ENCODE results near the gene KIN.
"Not testable (repeated sequence)": the region's sequence is repeated elsewhere in the genome, so short reads cannot be mapped to it uniquely, and the experiment has no call there.

The KIN gene

DNA sequence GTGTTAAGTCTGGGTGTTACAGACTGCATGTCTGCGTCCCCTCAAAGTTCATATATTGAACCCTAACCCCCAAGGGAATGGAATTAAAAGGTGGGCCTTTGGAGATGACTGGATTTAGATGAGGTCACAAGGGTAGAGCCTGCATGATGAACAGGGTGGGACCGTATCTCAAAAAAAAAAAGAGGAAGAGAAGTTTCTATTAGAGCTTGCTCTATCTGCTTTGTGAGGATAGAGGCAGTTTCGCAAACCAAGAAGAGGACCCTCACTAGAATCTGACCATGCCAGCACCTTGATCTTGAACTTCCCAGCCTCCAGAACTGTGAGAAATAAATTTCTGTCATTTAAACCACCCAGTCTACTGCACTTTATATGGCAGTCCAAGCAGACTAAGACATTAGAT, 1.4 kb downstream of the KIN start:
- no peak overlapping the region; the same call in 1 of the 2 replicates for H3K4me3 ChIP-seq (ENCODE audit: low read depth, low read length)
- TF ChIP-seq, protein P1, sequence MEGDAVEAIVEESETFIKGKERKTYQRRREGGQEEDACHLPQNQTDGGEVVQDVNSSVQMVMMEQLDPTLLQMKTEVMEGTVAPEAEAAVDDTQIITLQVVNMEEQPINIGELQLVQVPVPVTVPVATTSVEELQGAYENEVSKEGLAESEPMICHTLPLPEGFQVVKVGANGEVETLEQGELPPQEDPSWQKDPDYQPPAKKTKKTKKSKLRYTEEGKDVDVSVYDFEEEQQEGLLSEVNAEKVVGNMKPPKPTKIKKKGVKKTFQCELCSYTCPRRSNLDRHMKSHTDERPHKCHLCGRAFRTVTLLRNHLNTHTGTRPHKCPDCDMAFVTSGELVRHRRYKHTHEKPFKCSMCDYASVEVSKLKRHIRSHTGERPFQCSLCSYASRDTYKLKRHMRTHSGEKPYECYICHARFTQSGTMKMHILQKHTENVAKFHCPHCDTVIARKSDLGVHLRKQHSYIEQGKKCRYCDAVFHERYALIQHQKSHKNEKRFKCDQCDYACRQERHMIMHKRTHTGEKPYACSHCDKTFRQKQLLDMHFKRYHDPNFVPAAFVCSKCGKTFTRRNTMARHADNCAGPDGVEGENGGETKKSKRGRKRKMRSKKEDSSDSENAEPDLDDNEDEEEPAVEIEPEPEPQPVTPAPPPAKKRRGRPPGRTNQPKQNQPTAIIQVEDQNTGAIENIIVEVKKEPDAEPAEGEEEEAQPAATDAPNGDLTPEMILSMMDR (IDR thresholded peaks at IDR 0.05; ENCODE audit: low read depth, low read length, missing control alignments): no peak
- no peak for DNase-seq (ENCODE audit: low read depth)

DNA sequence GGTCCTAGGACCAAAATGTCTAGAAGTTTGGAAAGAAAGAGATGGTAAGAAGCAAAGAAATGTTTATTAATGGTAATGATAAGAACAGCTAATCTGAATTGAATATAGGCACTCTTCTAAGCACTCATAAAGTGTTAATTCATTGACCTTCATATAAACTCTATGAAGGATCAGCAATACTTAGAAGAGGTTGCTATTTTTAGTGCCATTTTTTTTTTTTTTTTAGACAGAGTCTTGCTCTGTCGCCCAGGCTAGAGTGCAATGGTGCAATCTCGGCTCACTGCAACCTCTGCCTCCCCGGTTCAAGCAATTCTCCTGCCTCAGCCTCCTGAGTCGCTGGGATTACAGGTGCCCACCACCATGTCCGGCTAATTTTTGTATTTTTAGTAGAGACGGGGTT, 5.6 kb downstream of the KIN start:
- not testable (repeated sequence) for DNase-seq (ENCODE audit: low read depth); H3K4me3 ChIP-seq (ENCODE audit: low read depth, low read length)

DNA sequence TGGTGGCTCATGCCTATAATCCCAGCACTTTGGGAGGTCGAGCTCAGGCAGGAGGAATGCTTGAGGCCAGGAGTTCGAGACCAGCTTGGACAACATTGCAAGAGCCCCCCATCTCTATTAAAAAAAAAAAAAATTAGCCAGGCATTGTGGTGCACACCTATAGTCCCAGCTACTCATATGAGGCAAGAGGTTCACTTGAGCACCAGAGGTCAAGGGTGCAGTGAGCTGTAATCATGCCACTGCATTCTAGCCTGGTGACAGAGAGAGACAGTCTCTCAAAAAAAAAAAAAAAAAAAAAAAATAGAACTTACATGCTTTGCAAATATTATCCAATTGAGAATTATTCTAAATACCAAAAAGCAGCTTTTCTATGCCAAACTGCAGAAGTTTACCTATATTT, 11.0 kb downstream of the KIN start:
- TF ChIP-seq, protein P1 (IDR thresholded peaks at IDR 0.05; ENCODE audit: low read depth, low read length, missing control alignments): no peak
- DNase-seq (ENCODE audit: low read depth): no peak
- H3K4me3 ChIP-seq (ENCODE audit: low read depth, low read length): no peak overlapping the region

DNA sequence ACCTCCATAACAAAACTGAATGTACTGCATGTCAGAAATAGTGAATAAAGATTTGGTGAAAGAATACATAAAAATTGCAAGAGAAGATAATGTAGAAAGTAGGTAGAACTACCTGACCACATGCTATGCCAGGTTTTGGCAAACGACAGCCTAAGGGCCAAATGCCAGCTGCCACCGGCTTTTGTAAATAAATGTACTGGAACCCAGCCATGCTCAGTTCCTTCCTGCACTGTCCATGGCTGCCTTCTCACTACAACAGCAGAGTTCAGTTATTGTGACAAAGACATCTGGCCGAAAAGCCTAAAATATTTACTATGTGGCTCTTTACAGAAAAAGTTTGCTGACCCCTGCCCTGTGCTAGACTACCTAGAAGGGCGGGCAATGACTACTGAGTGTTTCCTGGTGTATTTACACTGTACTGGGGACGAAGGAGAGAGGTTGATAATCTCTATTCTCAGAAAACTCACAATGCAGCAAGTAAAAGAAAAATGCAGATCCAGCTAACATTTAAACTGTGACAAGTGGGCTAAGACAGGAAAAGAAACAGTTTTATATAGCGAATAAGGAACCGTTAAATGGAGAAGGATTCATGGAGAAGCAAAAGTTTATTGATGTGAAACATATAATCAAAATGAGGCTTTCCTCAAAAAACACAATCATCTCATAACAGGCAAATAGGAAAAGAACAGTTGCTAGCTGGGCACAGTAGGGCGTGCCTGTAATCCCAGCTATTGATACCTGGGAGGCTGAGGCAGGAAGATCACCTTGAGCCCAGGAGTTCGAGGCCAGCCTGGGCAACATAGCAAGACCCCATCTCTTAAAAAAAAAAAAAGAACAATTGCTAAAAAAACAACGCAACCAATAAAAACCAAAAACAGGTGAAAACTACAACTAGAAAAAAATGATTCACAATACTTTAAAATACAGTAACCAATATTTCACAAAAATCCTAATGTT, 13.7 kb downstream of the KIN start:
- H3K4me3 ChIP-seq (ENCODE audit: low read depth, low read length): no peak overlapping the region
- no peak for DNase-seq (ENCODE audit: low read depth)
- TF ChIP-seq, protein P1 (IDR thresholded peaks at IDR 0.05; ENCODE audit: low read depth, low read length, missing control alignments): no peak

DNA sequence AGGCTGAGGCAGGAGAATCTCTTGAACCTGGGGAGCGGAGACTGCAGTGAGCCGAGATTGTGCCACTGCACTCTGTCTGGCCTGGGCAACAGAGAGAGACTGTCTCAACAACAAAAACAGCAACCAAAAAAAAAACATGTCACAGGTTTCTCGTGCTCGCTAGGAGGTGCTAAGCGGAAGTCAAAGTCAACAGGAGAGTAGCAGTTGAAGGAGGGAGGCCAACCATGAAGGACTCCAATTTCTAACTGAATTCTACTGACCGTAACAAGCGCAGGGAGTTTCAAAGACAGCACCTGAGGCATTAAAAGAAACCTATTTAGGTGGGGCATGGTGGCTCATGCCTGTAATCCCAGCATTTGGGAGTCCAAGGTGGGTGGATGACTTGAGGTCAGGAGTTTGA, 19.4 kb downstream of the KIN start:
- no peak for DNase-seq (ENCODE audit: low read depth)
- TF ChIP-seq, protein P1 (IDR thresholded peaks at IDR 0.05; ENCODE audit: low read depth, low read length, missing control alignments): no peak
- H3K4me3 ChIP-seq (ENCODE audit: low read depth, low read length): no peak overlapping the region

DNA sequence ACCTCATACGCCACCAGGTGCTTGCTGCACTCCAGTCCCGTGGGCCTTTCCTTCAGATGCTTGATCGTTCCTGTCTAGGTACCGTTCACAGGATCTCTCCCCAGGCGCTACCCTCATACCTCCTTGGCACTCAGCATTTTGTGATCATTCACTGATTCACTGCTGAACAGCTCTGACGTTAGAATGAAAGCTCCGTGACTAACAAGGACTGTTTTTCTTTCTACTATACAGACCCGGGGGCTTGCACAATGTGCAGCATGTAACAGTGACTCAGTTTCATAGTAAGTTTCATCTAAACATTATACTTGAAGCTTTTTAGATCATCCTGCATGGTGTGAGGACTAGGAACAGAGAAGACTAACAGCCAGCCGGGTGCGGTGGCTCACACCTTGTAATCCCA, 20.6 kb downstream of the KIN start:
- no peak for DNase-seq (ENCODE audit: low read depth)
- H3K4me3 ChIP-seq (ENCODE audit: low read depth, low read length): no peak overlapping the region
- TF ChIP-seq, protein P1 (IDR thresholded peaks at IDR 0.05; ENCODE audit: low read depth, low read length, missing control alignments): no peak

DNA sequence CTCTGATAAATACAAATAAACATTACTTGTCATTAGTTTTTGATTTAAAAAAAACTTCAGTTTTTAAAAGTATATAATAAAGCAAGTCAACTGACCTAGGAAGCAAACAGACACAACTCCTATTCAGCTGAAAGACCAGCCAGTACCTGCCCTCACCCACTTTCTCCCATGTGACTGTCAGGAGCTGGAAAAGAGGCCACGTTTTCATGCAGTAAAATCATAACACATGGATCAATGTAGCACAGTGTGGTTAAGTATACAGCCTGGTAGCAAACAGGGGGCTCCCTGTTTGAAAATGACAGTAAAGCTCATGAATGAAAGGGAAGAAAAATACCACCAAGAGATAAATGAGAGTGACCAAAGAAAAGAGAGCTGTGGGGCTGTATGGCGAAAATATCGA, 21.6 kb downstream of the KIN start:
- H3K4me3 ChIP-seq (ENCODE audit: low read depth, low read length): no peak overlapping the region
- TF ChIP-seq, protein P1 (IDR thresholded peaks at IDR 0.05; ENCODE audit: low read depth, low read length, missing control alignments): no peak
- no peak for DNase-seq (ENCODE audit: low read depth)

Data from GM12864 (cell line).